GM12872 (cell line): ENCODE results near the gene SLC9C1.

Experiments used
- TF ChIP-seq, protein P1 (sequence below): IDR thresholded peaks from 3 replicates; pipeline ENCODE4 v1.5.1; 2011; ENCODE audit warnings: low read depth, mild to moderate bottlenecking, low read length, moderate library complexity; ENCODE audit not compliant: insufficient read depth

The SLC9C1 gene

DNA sequence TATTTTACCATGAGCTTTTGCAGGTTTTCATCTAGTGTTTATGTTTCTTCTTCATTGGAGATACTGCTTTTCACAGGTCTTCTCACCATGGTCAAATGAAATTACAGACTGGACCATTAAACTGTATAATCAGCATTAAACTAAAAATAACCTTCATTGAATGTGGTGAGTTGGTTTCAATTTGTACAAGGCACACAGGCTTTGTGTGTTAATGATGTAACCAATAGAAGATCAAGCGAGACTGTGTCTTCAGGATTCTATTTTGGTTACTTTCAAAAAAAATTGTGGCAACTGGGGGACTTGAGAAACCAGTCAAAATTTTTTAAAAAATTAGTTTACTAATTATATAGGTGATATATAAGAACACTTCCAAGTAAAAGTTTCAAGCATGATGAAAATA is 106.7 kb downstream of the SLC9C1 start:
- TF ChIP-seq, protein P1, sequence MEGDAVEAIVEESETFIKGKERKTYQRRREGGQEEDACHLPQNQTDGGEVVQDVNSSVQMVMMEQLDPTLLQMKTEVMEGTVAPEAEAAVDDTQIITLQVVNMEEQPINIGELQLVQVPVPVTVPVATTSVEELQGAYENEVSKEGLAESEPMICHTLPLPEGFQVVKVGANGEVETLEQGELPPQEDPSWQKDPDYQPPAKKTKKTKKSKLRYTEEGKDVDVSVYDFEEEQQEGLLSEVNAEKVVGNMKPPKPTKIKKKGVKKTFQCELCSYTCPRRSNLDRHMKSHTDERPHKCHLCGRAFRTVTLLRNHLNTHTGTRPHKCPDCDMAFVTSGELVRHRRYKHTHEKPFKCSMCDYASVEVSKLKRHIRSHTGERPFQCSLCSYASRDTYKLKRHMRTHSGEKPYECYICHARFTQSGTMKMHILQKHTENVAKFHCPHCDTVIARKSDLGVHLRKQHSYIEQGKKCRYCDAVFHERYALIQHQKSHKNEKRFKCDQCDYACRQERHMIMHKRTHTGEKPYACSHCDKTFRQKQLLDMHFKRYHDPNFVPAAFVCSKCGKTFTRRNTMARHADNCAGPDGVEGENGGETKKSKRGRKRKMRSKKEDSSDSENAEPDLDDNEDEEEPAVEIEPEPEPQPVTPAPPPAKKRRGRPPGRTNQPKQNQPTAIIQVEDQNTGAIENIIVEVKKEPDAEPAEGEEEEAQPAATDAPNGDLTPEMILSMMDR, result no peak

DNA sequence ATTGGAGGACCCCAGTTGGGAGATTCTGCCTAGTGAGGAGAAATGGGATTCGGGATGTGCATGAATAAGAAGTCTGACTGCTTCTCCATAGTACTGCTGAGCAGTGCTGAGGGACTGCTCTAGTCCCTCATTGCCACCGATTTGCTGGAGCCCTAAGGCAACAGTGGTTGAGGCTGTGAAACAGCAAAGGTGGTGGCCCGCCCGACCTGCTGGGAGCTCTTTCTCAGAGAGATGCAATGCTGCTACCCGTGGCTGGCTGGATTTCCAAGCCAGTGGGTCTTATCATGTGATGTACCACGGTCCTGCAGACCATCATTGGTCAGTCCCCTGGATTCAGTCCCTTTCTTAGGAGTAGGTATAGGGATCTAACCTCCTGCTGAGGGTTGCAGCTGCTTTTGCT is 118.4 kb downstream of the SLC9C1 start:
- TF ChIP-seq, protein P1, result no peak

DNA sequence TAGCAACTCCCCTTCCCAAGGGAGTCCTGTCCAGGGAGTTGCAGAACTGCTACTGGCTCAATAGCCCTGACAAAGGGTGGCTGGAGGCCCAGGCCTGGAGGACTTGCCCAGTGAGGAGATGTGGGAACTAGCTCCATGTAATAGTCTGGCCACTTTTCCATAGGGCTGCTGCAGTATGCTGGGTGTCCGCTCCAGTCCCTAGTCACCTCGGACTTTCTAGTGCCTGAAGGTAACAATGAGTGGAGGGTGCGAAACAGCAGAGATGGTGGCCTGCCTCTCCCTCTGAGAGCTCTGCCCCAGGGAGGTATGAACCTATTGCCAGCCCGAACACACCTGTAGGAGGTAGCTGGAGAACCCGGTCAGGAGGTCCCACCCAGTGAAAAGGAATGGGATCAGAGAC is 119.0 kb downstream of the SLC9C1 start:
- TF ChIP-seq, protein P1, result no peak

DNA sequence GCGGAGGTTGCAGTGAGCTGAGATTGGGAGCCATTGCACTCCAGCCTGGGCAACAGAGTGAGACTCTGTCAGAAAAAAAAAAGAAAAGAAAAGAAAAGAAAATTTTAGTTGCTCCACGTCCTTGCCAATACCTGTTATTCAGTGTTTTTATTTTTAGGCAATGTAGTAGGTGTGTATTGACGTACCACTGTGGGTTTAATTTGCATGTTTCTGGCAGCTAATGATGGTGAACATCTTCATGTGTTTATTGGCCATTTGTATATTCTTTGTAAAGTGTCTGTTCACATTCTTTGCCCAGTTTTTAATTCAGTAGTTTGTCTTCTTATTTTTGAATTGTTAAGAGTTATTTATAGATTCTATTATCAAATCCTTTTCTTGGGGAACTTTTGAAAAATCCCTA is 122.9 kb downstream of the SLC9C1 start:
- TF ChIP-seq, protein P1, result no peak

DNA sequence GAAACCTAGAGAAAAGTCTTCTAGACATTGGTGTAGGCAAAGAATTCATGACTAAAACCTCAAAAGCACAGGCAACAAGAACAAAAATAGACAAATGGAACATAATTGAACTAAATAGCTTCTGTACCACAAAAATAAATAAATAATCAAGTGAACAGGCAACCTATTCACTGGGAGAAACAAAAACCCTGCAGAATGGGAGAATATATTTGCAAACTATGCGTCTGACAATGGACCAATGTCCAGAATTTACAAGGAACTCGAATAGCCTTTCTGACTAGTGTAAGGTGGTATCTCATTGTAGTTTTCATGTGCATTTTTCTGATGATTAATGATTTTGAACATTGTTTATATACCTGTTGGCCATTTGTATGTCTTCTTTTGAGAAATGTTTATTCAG is 124.0 kb downstream of the SLC9C1 start:
- TF ChIP-seq, protein P1, result no peak

DNA sequence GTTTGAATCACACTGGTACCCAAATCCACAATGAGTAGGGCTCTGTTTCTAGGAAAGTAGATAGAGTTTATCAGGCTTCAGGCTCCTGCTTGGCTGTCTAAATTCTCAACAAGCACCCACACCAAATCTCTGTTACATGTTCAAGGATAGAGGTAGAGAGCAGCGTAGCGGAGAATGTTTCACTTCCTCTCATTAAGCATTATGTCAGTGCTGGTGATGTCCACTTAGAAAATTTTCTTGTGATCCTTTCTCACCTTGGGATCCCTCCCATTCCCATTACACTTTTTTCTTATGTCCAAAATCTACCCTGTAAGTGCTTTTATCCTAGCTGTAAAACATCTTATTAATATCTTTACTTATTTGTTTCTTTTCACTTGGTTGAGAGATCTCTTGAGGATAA is 126.3 kb downstream of the SLC9C1 start:
- TF ChIP-seq, protein P1, result no peak

DNA sequence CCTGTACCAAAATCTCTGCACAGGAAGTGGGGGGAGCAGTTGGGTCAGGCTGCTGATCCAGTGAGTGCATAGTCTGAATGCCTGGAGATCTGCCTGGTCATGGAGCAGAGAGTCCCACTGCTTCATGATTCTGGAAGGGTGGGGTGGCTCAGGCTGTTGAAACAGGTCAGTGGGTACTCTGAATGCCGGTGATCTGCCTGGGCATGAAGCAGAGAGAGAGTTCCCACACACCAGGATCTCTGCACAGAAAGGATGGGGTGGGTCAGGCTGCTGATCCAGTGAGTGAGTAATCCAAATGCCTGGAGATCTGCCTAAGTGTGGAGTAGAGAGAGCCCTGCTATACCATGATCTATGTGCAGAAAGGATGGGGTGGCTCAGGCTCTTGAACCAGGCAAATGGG is 144.9 kb downstream of the SLC9C1 start:
- TF ChIP-seq, protein P1, result no peak

DNA sequence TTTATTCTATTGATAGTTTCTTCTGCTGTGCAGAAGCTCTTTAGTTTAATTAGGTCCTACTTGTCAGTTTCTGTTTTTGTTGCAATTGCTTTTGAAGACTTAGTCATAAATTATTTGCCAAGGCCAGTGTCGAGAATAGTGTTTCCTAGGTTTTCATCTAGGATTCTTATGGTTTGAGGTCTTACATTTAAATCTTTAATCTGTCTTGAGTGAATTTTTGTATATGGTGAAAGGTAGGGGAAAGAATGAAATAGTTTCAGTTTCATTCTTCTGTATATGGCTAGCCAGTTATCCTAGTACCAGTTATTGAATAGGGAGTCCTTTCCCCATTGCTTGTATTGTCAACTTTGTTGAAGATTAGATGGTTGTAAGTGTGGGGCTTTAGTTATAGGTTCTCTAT is 150.3 kb downstream of the SLC9C1 start:
- TF ChIP-seq, protein P1, result no peak
